Psoas muscle (tissue), 8 donors: ENCODE results near the gene ATXN2. TPM values are rescaled to one million over a fixed set of nuclear protein-coding genes. Genes with fewer than 3 reads are reported as not detected.

Experiments
- ATAC-seq, 4 donors: fragments of 200-7000 bp; cut with Tn5 transposase; one replicate each; pipeline ENCODE4 v1.9.1; 2020; ENCODE audit warnings: moderate library complexity in 3 of 4, mild to moderate bottlenecking in 2 of 4
- DNase-seq, 2 donors: peaks; one replicate each; pipeline ENCODE4 v3.0.0-alpha.2; 2020
- H3K27ac ChIP-seq: fragments of 200-600 bp; one replicate; pipeline ENCODE4 v1.8.0; 2022
- H3K27me3 ChIP-seq, 3 donors: fragments of 200-600 bp in 1 of 3; one replicate each; pipeline versions ENCODE4 v1.6.1 to v1.8.0; 2013 to 2022; ENCODE audit warnings: low read length in 2 of 3, mild to moderate bottlenecking in 2 of 3, moderate library complexity in 1 of 3; ENCODE audit not compliant: insufficient read depth in 3 of 3
- H3K36me3 ChIP-seq, 2 donors: fragments of 200-600 bp in 1 of 2; one replicate each; pipeline versions ENCODE4 v1.6.1 to v1.8.0; 2013 to 2022; ENCODE audit warnings: low read depth in 1 of 2, mild to moderate bottlenecking in 1 of 2, moderate library complexity in 1 of 2; ENCODE audit not compliant: insufficient read depth in 1 of 2
- H3K4me1 ChIP-seq: fragments of 200-600 bp; one replicate; pipeline ENCODE4 v1.8.0; 2022
- H3K4me3 ChIP-seq: fragments of 200-600 bp; one replicate; pipeline ENCODE4 v1.8.0; 2022; ENCODE audit warnings: mild to moderate bottlenecking
- H3K9me3 ChIP-seq: fragments of 200-600 bp; one replicate; pipeline ENCODE4 v1.8.0; 2022
- CTCF ChIP-seq: fragments of 200-600 bp; IDR thresholded peaks from one replicate; pipeline ENCODE4 v1.8.0; 2022; ENCODE audit warnings: antibody characterized with exemption
- WGBS, 3 donors: extraction: QIAGEN DNeasy Blood & Tissue Kit; methylation state at CpG; one replicate each; pipeline versions ENCODE4 v1.1.6 to v1.1.7; 2013; 5-methylcytosine and 5-hydroxymethylcytosine counted together
- intact Hi-C, 2 donors: fragments of 100-400 bp; cut with DNase I; formaldehyde crosslinking; loops; one replicate each; pipeline versions ENCODE4 v1.11.0 to v1.14.2; 2022
- polyA plus RNA-seq, 3 donors: library from polyadenylated mRNA; stranded (reverse); fragments of 200-250 nt; gene quantifications; one replicate each; pipeline ENCODE4 v1.2.3, GENCODE V29; 2013
- total RNA-seq, 4 donors: library from RNA; stranded (reverse); fragmentation: NEBNext Ultra II Directional in 2 of 4; extraction: Animal tissue kit (Norgen Biotek cat#: 25700) in 2 of 4; gene quantifications; one replicate each; pipeline versions ENCODE4 v1.2.1 to v1.2.4, GENCODE V29; 2021 to 2023
- donor health status: healthy with polysubstance abuse.
- donor health status: DM: no; HTN: no; CAD: no; lungs with moderate emphysema.
- donor health status: Bipolar disorder and iron deficiency.
- donor health status: healthy.
- donor health status: DM: yes; HTN: yes; CAD: no.
- donor health status: DM: no; HTN: no; CAD: no.
- donor health status: DM: no; HTN: no; CAD: no.
- donor health status: DM: yes; HTN: yes; CAD: no.

ATXN2 gene
- total and polyA plus RNA-seq, 7 donors = 17.2 to 39.2 (median 32.9) TPM

GRCh38 chr12:111431772-111432171, 167.3 kb downstream of the ATXN2 start:
- ATAC-seq = no peak
- Histone ChIP-seq H3K36me3 (no peaks in the 10 kb centered on the region), H3K27me3 (no peaks in the 10 kb centered on the region), H3K27ac (peak overlapping the region; percentile 52), H3K9me3 (no peaks in the 10 kb centered on the region), H3K4me1 (peaks cover 52% of the 10 kb centered on the region), H3K4me3 (no peak overlapping the region)
- no peak for DNase-seq
- WGBS, 3 donors = 78 to 83% (median 81%) methylated on average over 6 of the region's 6 CpGs
- no peak for TF ChIP-seq CTCF
- intact Hi-C loops = no loop called here

- 40 to 61% (median 53%) methylated on average over 15 to 17 of the region's 17 CpGs for WGBS, 3 donors
- peak overlapping the region; percentile 52 for H3K27ac ChIP-seq
- H3K9me3 ChIP-seq = no peaks in the 10 kb centered on the region
- DNase-seq (no peak), ATAC-seq (no peak)
- TF ChIP-seq CTCF = no peak
- H3K4me1 ChIP-seq = peaks cover 56% of the 10 kb centered on the region
- H3K36me3 ChIP-seq = no peaks in the 10 kb centered on the region
- no peaks in the 10 kb centered on the region for H3K27me3 ChIP-seq
- intact Hi-C loops = no loop called here
- peak overlapping the region; percentile 30 for H3K4me3 ChIP-seq
Observed at GRCh38 chr12:111430433-111431353, 168.4 kb downstream of the ATXN2 start.

GRCh38 chr12:111429828-111430432, 169.2 kb downstream of the ATXN2 start:
- H3K27ac ChIP-seq = peak overlapping the region; percentile 52
- DNase-seq (no peak), ATAC-seq (no peak)
- TF ChIP-seq CTCF = no peak
- 46 to 66% (median 47%) methylated on average over 21 of the region's 21 CpGs for WGBS, 3 donors
- H3K27me3 ChIP-seq = no peaks in the 10 kb centered on the region
- no peaks in the 10 kb centered on the region for H3K36me3 ChIP-seq
- intact Hi-C loops = no loop called here
- no peaks in the 10 kb centered on the region for H3K9me3 ChIP-seq
- peaks cover 54% of the 10 kb centered on the region for H3K4me1 ChIP-seq
- peak overlapping the region; percentile 30 for H3K4me3 ChIP-seq

GRCh38 chr12:111428728-111429175, 170.4 kb downstream of the ATXN2 start:
- no peak overlapping the region for H3K4me3 ChIP-seq
- intact Hi-C loops = no loop called here
- peak in 1 of 2 donors; percentile 76 for DNase-seq

More at GRCh38 chr12:111428728-111429175, 170.4 kb downstream of the ATXN2 start:
- Histone ChIP-seq H3K27ac (peak overlapping the region; percentile 52), H3K36me3 (no peaks in the 10 kb centered on the region), H3K4me1 (peaks cover 43% of the 10 kb centered on the region), H3K9me3 (no peaks in the 10 kb centered on the region), H3K27me3 (no peaks in the 10 kb centered on the region)
- no peak for ATAC-seq
- TF ChIP-seq CTCF = no peak
- WGBS, 3 donors = 59 to 90% (median 66%) methylated on average over 9 to 21 of the region's 21 CpGs
